ENCODE measurements around the gene LGR5.
"Not testable (repeated sequence)": the region's sequence is repeated elsewhere in the genome, so short reads cannot be mapped to it uniquely, and the experiment has no call there.

The LGR5 gene

GRCh38 chr12:71465796-71466195, 26.2 kb downstream of the LGR5 start:
- no peak overlapping the region for H3K4me3 ChIP-seq
- H3K36me3 ChIP-seq = no peaks in the 10 kb centered on the region

GRCh38 chr12:71469258-71469750, 29.7 kb downstream of the LGR5 start:
- Histone ChIP-seq H4K20me1 (no peaks in the 10 kb centered on the region), H3K9me3 (no peaks in the 10 kb centered on the region), H3K27me3 (no peaks in the 10 kb centered on the region), H3K4me1 (no peaks in the 10 kb centered on the region), H3K9ac (no peak overlapping the region), H3K4me3 (no peak overlapping the region), H3K4me2 (no peak overlapping the region), H3K36me3 (no peaks in the 10 kb centered on the region), H3K27ac (no peak overlapping the region)
- TF ChIP-seq Cebpa-rat (IDR thresholded peaks at IDR 0.05) = no peak

More at GRCh38 chr12:71465796-71466195, 26.2 kb downstream of the LGR5 start:
- Histone ChIP-seq H3K9me3 (no peaks in the 10 kb centered on the region), H3K4me2 (no peak overlapping the region), H3K9ac (no peak overlapping the region), H3K27me3 (no peaks in the 10 kb centered on the region), H3K4me1 (no peaks in the 10 kb centered on the region), H3K27ac (no peak overlapping the region), H4K20me1 (no peaks in the 10 kb centered on the region)
- TF ChIP-seq Cebpa-rat (IDR thresholded peaks at IDR 0.05) = no peak

DNA sequence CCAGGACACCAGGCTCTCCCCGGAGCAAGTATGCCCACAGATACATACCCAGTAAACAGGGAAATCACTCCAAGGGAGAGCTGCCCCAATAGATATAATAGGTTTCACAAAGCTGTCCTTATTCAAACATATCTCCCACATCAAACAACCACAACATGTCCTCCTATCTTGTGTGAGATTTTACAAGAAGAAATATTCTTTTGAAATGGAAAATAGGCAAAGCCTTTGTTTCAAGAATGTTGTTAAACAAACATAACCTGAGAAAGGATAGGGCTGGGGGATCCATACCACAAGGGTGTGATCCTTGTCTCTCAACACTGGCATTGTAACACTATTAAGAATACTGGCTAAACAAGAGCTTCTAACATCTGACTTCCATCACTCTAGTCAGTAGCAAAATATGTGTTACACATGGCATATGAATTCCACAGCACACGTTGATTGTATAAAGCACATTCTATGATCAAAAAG, 32.9 kb downstream of the LGR5 start:
- H3K4me1 ChIP-seq = no peaks in the 10 kb centered on the region
- H3K36me3 ChIP-seq = no peaks in the 10 kb centered on the region
- no peak overlapping the region for H3K4me3 ChIP-seq
- no peak overlapping the region for H3K27ac ChIP-seq
- no peaks in the 10 kb centered on the region for H3K27me3 ChIP-seq
- H3K9ac ChIP-seq = no peak overlapping the region
- H3K9me3 ChIP-seq = no peaks in the 10 kb centered on the region
- no peak for TF ChIP-seq Cebpa-rat (IDR thresholded peaks at IDR 0.05)
- H4K20me1 ChIP-seq = no peaks in the 10 kb centered on the region
- H3K4me2 ChIP-seq = no peak overlapping the region

DNA sequence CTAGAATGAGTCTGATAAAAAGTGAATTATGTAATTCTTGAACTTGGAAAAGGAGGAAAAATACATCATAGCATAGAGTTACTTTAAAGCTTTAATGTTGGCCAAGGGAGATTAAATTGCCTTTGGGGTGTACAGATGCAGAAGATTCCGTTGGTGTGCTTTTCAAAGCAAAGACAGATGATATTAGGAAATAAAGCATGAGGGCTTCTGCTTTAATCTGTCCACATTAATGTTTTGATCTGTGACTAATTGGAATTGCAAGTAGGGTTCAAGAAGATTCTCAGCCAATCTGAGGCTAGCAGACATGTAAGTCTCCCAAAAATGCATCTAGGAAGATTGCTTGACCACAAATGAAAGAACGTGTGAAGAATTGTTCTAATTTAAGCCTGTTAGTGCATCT, 35.2 kb downstream of the LGR5 start:
- Histone ChIP-seq H3K36me3 (no peaks in the 10 kb centered on the region), H3K27ac (no peak overlapping the region)

GRCh38 chr12:71475280-71475679, 35.7 kb downstream of the LGR5 start:
- no peak overlapping the region for H3K4me2 ChIP-seq
- TF ChIP-seq Cebpa-rat (IDR thresholded peaks at IDR 0.05) = no peak
- H3K9me3 ChIP-seq = no peaks in the 10 kb centered on the region
- H3K4me3 ChIP-seq = no peak overlapping the region
- no peaks in the 10 kb centered on the region for H3K36me3 ChIP-seq
- H3K9ac ChIP-seq = no peak overlapping the region
- H4K20me1 ChIP-seq = no peaks in the 10 kb centered on the region
- H3K27me3 ChIP-seq = no peaks in the 10 kb centered on the region
- no peaks in the 10 kb centered on the region for H3K4me1 ChIP-seq
- H3K27ac ChIP-seq = no peak overlapping the region

More for the DNA sequence above, 35.2 kb downstream of the LGR5 start:
- Histone ChIP-seq H3K9ac (no peak overlapping the region), H3K27me3 (no peaks in the 10 kb centered on the region), H4K20me1 (no peaks in the 10 kb centered on the region), H3K4me2 (no peak overlapping the region), H3K4me1 (no peaks in the 10 kb centered on the region), H3K4me3 (no peak overlapping the region), H3K9me3 (no peaks in the 10 kb centered on the region)
- TF ChIP-seq Cebpa-rat (IDR thresholded peaks at IDR 0.05) = no peak

- no peak overlapping the region for H3K9ac ChIP-seq
- no peaks in the 10 kb centered on the region for H3K27me3 ChIP-seq
- no peaks in the 10 kb centered on the region for H3K9me3 ChIP-seq
- H4K20me1 ChIP-seq = no peaks in the 10 kb centered on the region
- TF ChIP-seq Cebpa-rat (IDR thresholded peaks at IDR 0.05) = no peak
- no peak overlapping the region for H3K4me2 ChIP-seq
- no peaks in the 10 kb centered on the region for H3K36me3 ChIP-seq
- H3K4me3 ChIP-seq = no peak overlapping the region
- no peak overlapping the region for H3K27ac ChIP-seq
- no peaks in the 10 kb centered on the region for H3K4me1 ChIP-seq
These were observed 36.9 kb downstream of the LGR5 start for GRCh38 chr12:71476513-71476912.

- Histone ChIP-seq H3K36me3 (no peaks in the 10 kb centered on the region), H3K27me3 (no peaks in the 10 kb centered on the region), H3K4me1 (no peaks in the 10 kb centered on the region), H3K9ac (no peak overlapping the region), H3K4me2 (no peak overlapping the region), H3K4me3 (no peak overlapping the region), H3K27ac (no peak overlapping the region), H3K9me3 (no peaks in the 10 kb centered on the region), H4K20me1 (no peaks in the 10 kb centered on the region)
- no peak for TF ChIP-seq Cebpa-rat (IDR thresholded peaks at IDR 0.05)
These were observed 38.0 kb downstream of the LGR5 start for GRCh38 chr12:71477609-71478008.

DNA sequence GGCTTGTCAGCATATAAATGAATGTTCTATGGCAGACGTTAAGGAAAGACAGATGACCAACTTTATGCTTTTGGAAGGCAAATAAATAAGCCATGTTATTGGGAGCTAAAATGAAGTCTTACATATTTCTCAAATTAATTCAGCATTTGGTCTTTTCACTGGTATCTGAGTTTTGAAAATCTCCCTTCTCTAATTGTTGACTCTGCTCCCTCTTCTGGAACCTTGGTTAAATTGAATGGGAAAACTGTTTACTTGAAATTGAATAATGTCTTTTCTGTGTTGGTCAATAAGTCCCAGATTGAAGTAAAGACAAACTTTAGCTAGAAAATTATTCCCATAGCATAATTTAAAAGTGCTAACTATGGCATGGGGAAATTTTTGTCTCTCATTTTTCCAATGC, 38.7 kb downstream of the LGR5 start:
- H3K9ac ChIP-seq = no peak overlapping the region
- no peaks in the 10 kb centered on the region for H3K27me3 ChIP-seq
- no peaks in the 10 kb centered on the region for H3K4me1 ChIP-seq
- no peak for TF ChIP-seq Cebpa-rat (IDR thresholded peaks at IDR 0.05)
- no peak overlapping the region for H3K27ac ChIP-seq
- H3K36me3 ChIP-seq = no peaks in the 10 kb centered on the region
- H3K4me2 ChIP-seq = no peak overlapping the region
- no peaks in the 10 kb centered on the region for H4K20me1 ChIP-seq
- no peaks in the 10 kb centered on the region for H3K9me3 ChIP-seq
- no peak overlapping the region for H3K4me3 ChIP-seq

- H3K27me3 ChIP-seq = no peaks in the 10 kb centered on the region
- no peaks in the 10 kb centered on the region for H3K4me1 ChIP-seq
- no peaks in the 10 kb centered on the region for H3K9me3 ChIP-seq
- no peak overlapping the region for H3K4me3 ChIP-seq
- no peak overlapping the region for H3K27ac ChIP-seq
- H3K4me2 ChIP-seq = no peak overlapping the region
- no peak overlapping the region for H3K9ac ChIP-seq
- no peak for TF ChIP-seq Cebpa-rat (IDR thresholded peaks at IDR 0.05)
- H4K20me1 ChIP-seq = no peaks in the 10 kb centered on the region
- no peaks in the 10 kb centered on the region for H3K36me3 ChIP-seq
These were observed 44.8 kb downstream of the LGR5 start for GRCh38 chr12:71484272-71484905.

GRCh38 chr12:71490844-71491243, 51.2 kb downstream of the LGR5 start:
- not testable (repeated sequence) for H3K9ac ChIP-seq

More at GRCh38 chr12:71490844-71491243, 51.2 kb downstream of the LGR5 start:
- H4K20me1 ChIP-seq, H3K27me3 ChIP-seq, H3K4me3 ChIP-seq, H3K4me2 ChIP-seq, H3K27ac ChIP-seq, H3K36me3 ChIP-seq: not testable (repeated sequence)
- peaks cover 14% of the 10 kb centered on the region; the same call in 1 of the 2 replicates for H3K4me1 ChIP-seq
- H3K9me3 ChIP-seq = peaks cover 39% of the 10 kb centered on the region
